RWPE2 (cell line): Measurements from ENCODE around the gene TBC1D9B.

Experiments used
- ATAC-seq: fragments of 200-7000 bp; cut with Tn5 transposase; 3 replicates; pipeline ENCODE4 v1.9.1; 2021; ENCODE audit warnings: low read depth
- DNase-seq: peaks from one replicate; pipeline ENCODE4 v3.0.0-alpha.2; 2020; ENCODE audit warnings: low spot score
- H3K27ac ChIP-seq: fragments of 450-650 bp; 2 replicates; pipeline ENCODE4 v1.5.1; 2017; ENCODE audit warnings: mild to moderate bottlenecking; ENCODE audit not compliant: poor library complexity, severe bottlenecking
- H3K27me3 ChIP-seq: fragments of 250-450 bp; sonication (Bioruptor Pico); 2 replicates; pipeline ENCODE4 v1.5.1; 2021; ENCODE audit warnings: mild to moderate bottlenecking, moderate library complexity; ENCODE audit not compliant: insufficient read depth, poor library complexity, severe bottlenecking
- H3K36me3 ChIP-seq: fragments of 250-450 bp; sonication (Bioruptor Pico); 2 replicates; pipeline ENCODE4 v1.5.1; 2020; ENCODE audit warnings: low read depth, mild to moderate bottlenecking, moderate library complexity
- H3K4me1 ChIP-seq: fragments of 250-450 bp; sonication (Bioruptor Pico); 2 replicates; pipeline ENCODE4 v1.5.1; 2021; ENCODE audit warnings: mild to moderate bottlenecking, moderate library complexity; ENCODE audit not compliant: insufficient read depth, poor library complexity, severe bottlenecking
- H3K4me3 ChIP-seq: fragments of 250-450 bp; sonication (Bioruptor Pico); 2 replicates; pipeline ENCODE4 v1.5.1; 2021; ENCODE audit warnings: mild to moderate bottlenecking, moderate library complexity; ENCODE audit not compliant: severe bottlenecking
- H3K9me3 ChIP-seq: fragments of 250-450 bp; sonication (Bioruptor Pico); 2 replicates; pipeline ENCODE4 v1.5.1; 2021; ENCODE audit warnings: mild to moderate bottlenecking, moderate library complexity; ENCODE audit not compliant: severe bottlenecking
- TF ChIP-seq, protein P1 (sequence below): fragments of 450-650 bp; IDR thresholded peaks from one replicate; pipeline ENCODE4 v1.5.1; 2017; ENCODE audit warnings: mild to moderate bottlenecking, moderate library complexity; ENCODE audit not compliant: poor library complexity, severe bottlenecking

Gene TBC1D9B

DNA sequence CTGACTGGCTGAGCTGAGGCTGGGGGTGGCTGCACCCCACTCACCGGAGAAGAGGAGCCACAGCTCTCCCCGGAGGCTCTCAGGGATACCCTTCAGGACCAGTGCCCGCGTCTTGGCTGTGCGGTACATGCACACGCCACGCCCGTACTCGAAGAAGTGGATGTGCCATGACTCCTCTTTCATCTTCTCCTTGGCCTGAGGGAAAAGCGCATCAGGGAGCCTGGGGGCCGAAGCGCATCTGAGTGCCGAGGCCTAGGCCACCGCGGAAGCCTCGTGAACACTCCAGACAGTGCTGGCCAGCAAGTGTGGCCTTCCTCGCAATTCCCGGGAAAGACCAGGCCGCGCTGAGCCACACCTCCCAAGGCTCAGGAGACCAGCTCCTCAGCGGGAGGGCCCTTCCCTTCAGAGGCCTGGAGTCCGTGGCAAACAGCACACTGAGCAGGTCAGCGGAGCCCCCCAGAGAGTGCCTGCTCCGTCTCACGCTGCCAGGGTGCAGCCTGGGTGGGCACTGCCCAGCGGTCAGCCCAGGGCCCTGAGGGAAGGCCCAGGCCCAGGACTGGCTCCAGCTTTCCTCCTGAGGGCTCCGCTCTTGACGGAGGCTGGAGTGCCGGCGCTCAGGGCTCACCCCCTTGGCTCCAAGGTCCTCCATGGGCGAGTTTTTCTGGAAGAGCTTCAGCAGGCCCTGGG lies 28.6 kb downstream of the TBC1D9B start:
- Histone ChIP-seq H3K36me3 (peaks cover 65% of the 10 kb centered on the region), H3K27ac (no peak overlapping the region), H3K9me3 (peaks cover 14% of the 10 kb centered on the region), H3K27me3 (no peaks in the 10 kb centered on the region), H3K4me3 (no peak overlapping the region), H3K4me1 (no peaks in the 10 kb centered on the region)
- DNase-seq (peak; percentile 64), ATAC-seq (0 out of 3 replicates have a peak, but pooled peaks have one; percentile 4)
- TF ChIP-seq, protein P1, sequence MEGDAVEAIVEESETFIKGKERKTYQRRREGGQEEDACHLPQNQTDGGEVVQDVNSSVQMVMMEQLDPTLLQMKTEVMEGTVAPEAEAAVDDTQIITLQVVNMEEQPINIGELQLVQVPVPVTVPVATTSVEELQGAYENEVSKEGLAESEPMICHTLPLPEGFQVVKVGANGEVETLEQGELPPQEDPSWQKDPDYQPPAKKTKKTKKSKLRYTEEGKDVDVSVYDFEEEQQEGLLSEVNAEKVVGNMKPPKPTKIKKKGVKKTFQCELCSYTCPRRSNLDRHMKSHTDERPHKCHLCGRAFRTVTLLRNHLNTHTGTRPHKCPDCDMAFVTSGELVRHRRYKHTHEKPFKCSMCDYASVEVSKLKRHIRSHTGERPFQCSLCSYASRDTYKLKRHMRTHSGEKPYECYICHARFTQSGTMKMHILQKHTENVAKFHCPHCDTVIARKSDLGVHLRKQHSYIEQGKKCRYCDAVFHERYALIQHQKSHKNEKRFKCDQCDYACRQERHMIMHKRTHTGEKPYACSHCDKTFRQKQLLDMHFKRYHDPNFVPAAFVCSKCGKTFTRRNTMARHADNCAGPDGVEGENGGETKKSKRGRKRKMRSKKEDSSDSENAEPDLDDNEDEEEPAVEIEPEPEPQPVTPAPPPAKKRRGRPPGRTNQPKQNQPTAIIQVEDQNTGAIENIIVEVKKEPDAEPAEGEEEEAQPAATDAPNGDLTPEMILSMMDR, result no peak

DNA sequence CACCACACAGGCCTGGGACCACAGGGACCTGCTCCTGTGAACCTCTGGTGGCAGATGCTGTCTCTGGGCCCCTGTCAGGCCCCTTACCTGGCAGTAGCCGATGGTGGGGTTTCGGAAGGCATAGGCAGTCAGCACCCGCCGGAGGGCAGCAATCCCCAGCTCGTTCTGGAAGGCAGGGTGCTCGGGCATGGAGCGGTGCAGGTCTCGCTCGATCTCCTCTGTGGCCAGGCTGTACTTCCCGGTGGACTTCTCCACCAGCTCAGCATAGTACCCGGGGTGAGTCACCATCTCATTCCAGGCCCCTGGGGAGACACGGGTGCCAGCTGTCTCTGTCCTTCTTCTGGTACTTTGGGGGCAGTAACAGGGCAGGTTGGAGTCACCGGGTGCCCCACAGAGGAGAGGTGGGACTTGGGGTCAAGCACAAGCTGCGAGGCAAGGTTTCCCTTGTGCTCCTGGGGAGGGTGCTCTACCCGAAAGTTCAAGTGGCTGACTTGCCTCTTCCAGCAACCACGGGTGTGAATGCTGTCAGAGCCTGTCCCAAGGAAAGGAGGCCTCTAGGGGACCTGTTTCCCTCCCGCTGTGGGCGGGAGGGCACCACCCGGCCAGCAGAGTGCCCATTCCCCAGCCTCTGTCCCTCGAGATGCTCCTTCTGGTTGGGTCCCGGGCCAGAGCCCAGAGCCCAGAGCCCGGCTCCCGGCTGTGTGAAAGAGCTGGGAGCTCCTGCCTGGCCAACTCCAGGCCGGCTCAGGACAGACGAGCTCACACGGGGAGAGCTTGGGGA lies 29.3 kb downstream of the TBC1D9B start:
- H3K27ac ChIP-seq, result no peak overlapping the region
- DNase-seq, result peak; percentile 66

DNA sequence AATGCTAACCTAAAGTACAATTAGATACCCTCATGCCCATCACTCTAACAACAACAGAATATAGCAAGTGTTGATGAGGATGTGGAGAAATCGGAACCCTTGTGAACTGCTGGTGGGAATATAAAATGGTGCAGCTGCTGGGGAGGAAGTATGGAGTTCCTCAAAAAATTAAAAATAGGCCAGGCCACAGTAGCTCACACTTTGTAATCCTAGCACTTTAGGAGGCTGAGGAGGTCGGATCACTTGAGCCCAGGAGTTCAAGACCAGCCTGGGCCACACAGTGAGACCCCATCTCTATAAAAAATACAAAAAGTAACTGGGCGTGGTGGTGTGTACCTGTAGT lies 31.1 kb downstream of the TBC1D9B start:
- no peaks in the 10 kb centered on the region for H3K9me3 ChIP-seq
- H3K27me3 ChIP-seq, result no peaks in the 10 kb centered on the region
- H3K27ac ChIP-seq, result no peak overlapping the region
- TF ChIP-seq, protein P1, result no peak
- H3K4me1 ChIP-seq, result no peaks in the 10 kb centered on the region
- DNase-seq (no peak), ATAC-seq (no peak)
- no peak overlapping the region for H3K4me3 ChIP-seq
- peaks cover 67% of the 10 kb centered on the region for H3K36me3 ChIP-seq

More for the DNA sequence above, 29.3 kb downstream of the TBC1D9B start:
- H3K4me3 ChIP-seq, result no peak overlapping the region
- no peaks in the 10 kb centered on the region for H3K4me1 ChIP-seq
- TF ChIP-seq, protein P1, result no peak
- no peaks in the 10 kb centered on the region for H3K27me3 ChIP-seq
- H3K36me3 ChIP-seq, result peaks cover 65% of the 10 kb centered on the region
- peaks cover 11% of the 10 kb centered on the region for H3K9me3 ChIP-seq
- no peak for ATAC-seq

DNA sequence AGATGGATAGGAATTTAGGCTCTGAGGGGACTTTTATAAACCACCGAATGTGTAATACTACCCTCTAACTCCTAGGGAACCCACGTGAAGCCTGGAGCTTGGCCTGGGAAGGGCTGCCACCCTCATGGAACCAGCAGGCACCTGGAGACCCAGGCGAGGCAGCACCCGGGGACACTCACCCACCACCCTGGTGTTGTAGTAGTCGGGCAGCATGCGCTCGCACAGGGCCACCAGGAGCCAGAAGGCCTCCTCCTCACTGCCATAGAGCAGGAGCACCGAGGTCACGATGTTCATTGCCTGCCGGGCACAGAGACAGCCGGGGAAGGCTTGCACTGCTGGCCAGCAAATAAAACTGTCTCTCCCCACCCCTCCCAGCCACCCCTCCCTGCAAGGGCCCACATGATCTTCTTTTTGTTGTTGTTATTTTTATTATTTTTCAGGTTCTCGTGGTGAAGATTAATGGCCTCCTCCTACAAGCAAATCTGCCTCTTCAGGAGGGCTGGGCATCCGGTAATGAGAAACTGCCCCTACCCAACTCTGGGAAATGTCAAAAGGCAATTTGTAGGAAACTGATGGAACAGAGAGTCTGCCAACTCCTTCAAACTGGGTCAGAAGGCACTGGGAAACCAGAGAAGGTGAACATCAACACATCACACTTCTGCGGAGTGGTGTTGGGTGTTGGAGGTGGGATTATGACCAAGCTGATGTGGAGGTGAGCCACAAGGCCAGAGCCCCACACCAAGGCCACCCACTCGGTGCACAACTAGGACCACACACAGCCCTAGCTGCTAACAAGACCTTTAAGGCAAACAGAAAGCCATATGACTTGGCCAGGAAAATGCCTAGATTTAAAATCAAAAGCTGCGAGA lies 31.7 kb downstream of the TBC1D9B start:
- Histone ChIP-seq H3K9me3 (no peaks in the 10 kb centered on the region), H3K27me3 (no peaks in the 10 kb centered on the region), H3K4me3 (no peak overlapping the region), H3K4me1 (no peaks in the 10 kb centered on the region), H3K36me3 (peaks cover 67% of the 10 kb centered on the region), H3K27ac (no peak overlapping the region)
- peak; percentile 66 for DNase-seq
- ATAC-seq, result no peak
- TF ChIP-seq, protein P1, result no peak
